Right atrium auricular region (tissue), 2 donors: Measurements from ENCODE around the gene PSMB7. TPM values are rescaled to one million over a fixed set of nuclear protein-coding genes. Genes with fewer than 3 reads are reported as not detected.

Source experiments
- DNase-seq: peaks from one replicate; pipeline ENCODE4 v3.0.0-alpha.2; 2019; ENCODE audit warnings: low spot score
- H3K27ac ChIP-seq, 2 donors: fragments of 200-600 bp; sonication (generic); 1 replicate in 1 of 2; 2 replicates in 1 of 2; pipeline ENCODE4 v1.5.1; 2016 to 2019
- H3K27me3 ChIP-seq, 2 donors: fragments of 200-600 bp; sonication (generic); one replicate each; pipeline versions ENCODE4 v1.5.1 to v1.6.0; 2017 to 2019
- H3K36me3 ChIP-seq: fragments of 200-600 bp; sonication (generic); one replicate; pipeline ENCODE4 v1.5.1; 2016
- H3K4me1 ChIP-seq, 2 donors: fragments of 200-600 bp; sonication (generic); one replicate each; pipeline versions ENCODE4 v1.5.1 to v1.6.0; 2017 to 2019
- H3K4me3 ChIP-seq, 2 donors: fragments of 200-600 bp; sonication (generic); 1 replicate in 1 of 2; 2 replicates in 1 of 2; pipeline ENCODE4 v1.5.1; 2017 to 2019; ENCODE audit warnings: mild to moderate bottlenecking in 1 of 2, moderate library complexity in 1 of 2
- H3K9me3 ChIP-seq, 2 donors: fragments of 200-600 bp; sonication (generic); one replicate each; pipeline ENCODE4 v1.5.1; 2019
- CTCF ChIP-seq, 2 donors: fragments of 200-600 bp; sonication (generic); IDR thresholded peaks; one replicate each; pipeline ENCODE4 v1.5.1; 2019; ENCODE audit warnings: antibody characterized with exemption in 2 of 2
- total RNA-seq, 2 donors: library from RNA; depleted of rRNA; stranded (reverse); fragments of >200 nt; gene quantifications; one replicate each; pipeline ENCODE4 v1.1.0, GENCODE V29; 2016

PSMB7 gene
- total RNA-seq, 2 donors from 2014 or later: 178 to 207 TPM

DNA sequence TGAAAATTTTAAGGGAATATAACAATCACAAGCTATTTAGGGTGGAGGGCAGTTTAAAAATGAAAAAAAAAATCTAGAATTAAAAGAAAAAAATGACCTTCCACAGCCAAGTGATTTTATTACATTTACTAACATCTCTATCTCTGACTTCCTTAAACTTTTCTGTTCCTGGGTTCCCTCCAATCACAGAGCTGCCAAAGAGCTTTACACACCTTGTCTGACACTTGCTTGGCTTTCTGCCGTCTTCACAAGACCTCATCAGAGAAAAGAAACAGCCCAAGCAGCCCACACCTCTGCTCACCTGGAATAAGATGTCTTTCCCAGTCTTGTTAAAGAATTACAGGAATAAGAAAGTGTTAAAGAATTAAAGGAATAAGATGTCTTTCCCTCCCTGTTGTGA lies 38.9 kb downstream of the PSMB7 start:
- Histone ChIP-seq H3K4me3 (no peak overlapping the region), H3K27me3 (no peaks in the 10 kb centered on the region), H3K9me3 (no peaks in the 10 kb centered on the region), H3K36me3 (no peaks in the 10 kb centered on the region), H3K4me1 (peaks cover 0 to 25% of the 10 kb centered on the region in 2 donors), H3K27ac (no peak overlapping the region)
- TF ChIP-seq CTCF (IDR thresholded peaks at IDR 0.05): no peak
- DNase-seq: no peak

- no peaks in the 10 kb centered on the region for H3K36me3 ChIP-seq
- no peak overlapping the region for H3K27ac ChIP-seq
- H3K4me3 ChIP-seq: no peak overlapping the region
- no peak for DNase-seq
- no peak for TF ChIP-seq CTCF (IDR thresholded peaks at IDR 0.05)
- H3K4me1 ChIP-seq: peaks cover 0 to 25% of the 10 kb centered on the region in 2 donors
- no peaks in the 10 kb centered on the region for H3K27me3 ChIP-seq
- H3K9me3 ChIP-seq: no peaks in the 10 kb centered on the region
Measured at GRCh38 chr9:124375726-124376125, 39.5 kb downstream of the PSMB7 start.

DNA sequence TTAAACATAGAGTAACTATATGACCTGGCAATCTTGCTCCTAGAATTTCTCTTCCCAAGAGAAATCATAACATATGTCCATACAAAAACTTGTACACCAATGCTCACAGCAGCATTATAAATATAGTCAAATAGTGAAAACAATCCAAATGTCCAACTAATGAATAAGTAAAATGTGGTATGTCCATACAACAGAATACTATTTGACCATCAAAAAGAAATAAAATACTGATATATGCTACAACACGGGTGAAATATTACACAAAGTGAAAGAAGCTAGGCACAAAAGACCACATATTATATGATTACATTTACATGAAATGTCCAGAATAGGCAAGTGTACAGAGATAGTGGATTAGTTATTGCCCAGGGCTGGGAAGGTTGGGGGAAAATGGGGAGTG lies 41.4 kb downstream of the PSMB7 start:
- Histone ChIP-seq H3K36me3 (no peaks in the 10 kb centered on the region), H3K4me1 (peaks cover 0 to 37% of the 10 kb centered on the region in 2 donors), H3K9me3 (no peaks in the 10 kb centered on the region), H3K4me3 (no peak overlapping the region), H3K27me3 (no peaks in the 10 kb centered on the region), H3K27ac (no peak overlapping the region)
- TF ChIP-seq CTCF (IDR thresholded peaks at IDR 0.05): no peak
- no peak for DNase-seq

GRCh38 chr9:124373386-124373785 lies 41.9 kb downstream of the PSMB7 start:
- Histone ChIP-seq H3K36me3 (no peaks in the 10 kb centered on the region), H3K9me3 (no peaks in the 10 kb centered on the region), H3K4me3 (no peak overlapping the region), H3K27ac (no peak overlapping the region), H3K27me3 (no peaks in the 10 kb centered on the region), H3K4me1 (peaks cover 0 to 32% of the 10 kb centered on the region in 2 donors)
- TF ChIP-seq CTCF (IDR thresholded peaks at IDR 0.05): no peak
- DNase-seq: no peak

DNA sequence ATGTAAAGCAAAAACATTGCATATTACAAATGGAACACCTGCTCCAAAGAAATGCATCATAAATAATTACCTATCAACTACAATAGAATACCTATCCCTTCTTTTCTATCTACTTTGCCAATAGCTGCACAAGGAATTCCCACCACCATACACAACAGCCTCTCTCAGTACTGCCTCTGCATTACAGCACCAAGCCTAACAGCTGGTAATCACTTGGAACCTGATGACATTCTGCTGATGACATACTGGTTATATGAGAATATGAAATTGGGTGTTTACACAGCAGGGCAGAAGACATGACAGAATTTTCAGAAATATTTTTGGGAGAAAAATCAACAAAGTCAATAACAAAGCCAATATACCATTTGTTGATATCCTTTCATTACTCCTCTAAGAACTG lies 43.2 kb downstream of the PSMB7 start:
- H3K27ac ChIP-seq: no peak overlapping the region
- no peaks in the 10 kb centered on the region for H3K9me3 ChIP-seq
- H3K27me3 ChIP-seq: no peaks in the 10 kb centered on the region
- H3K36me3 ChIP-seq: no peaks in the 10 kb centered on the region
- peaks cover 0 to 21% of the 10 kb centered on the region in 2 donors for H3K4me1 ChIP-seq
- DNase-seq: no peak
- H3K4me3 ChIP-seq: no peak overlapping the region
- no peak for TF ChIP-seq CTCF (IDR thresholded peaks at IDR 0.05)

- TF ChIP-seq CTCF (IDR thresholded peaks at IDR 0.05): no peak
- peaks cover 0 to 25% of the 10 kb centered on the region in 2 donors for H3K4me1 ChIP-seq
- DNase-seq: no peak
- no peaks in the 10 kb centered on the region for H3K9me3 ChIP-seq
- no peak overlapping the region for H3K4me3 ChIP-seq
- H3K27ac ChIP-seq: no peak overlapping the region
- no peaks in the 10 kb centered on the region for H3K27me3 ChIP-seq
- no peaks in the 10 kb centered on the region for H3K36me3 ChIP-seq
Measured at GRCh38 chr9:124370896-124371582, 44.2 kb downstream of the PSMB7 start.
